GM06990 (cell line): ENCODE data around the gene DGKI.

ENCODE experiments used
- DNase-seq: peaks from one replicate; pipeline ENCODE4 v3.0.0-alpha.2; 2011; ENCODE audit not compliant: insufficient read length; ENCODE audit errors: extremely low read depth
- H3K27me3 ChIP-seq: replicated peaks from 2 replicates; pipeline ENCODE4 v1.6.0; 2011; ENCODE audit warnings: low read length; ENCODE audit not compliant: control insufficient read depth, insufficient read depth
- H3K36me3 ChIP-seq: 2 replicates; pipeline ENCODE4 v1.5.1; 2011; ENCODE audit warnings: low read length; ENCODE audit not compliant: control insufficient read depth, insufficient read depth
- H3K4me3 ChIP-seq: replicated peaks from 2 replicates; pipeline ENCODE4 v1.5.1; 2011; ENCODE audit warnings: low read depth, mild to moderate bottlenecking, control low read depth, low read length
- CTCF ChIP-seq: IDR thresholded peaks from 2 replicates; pipeline ENCODE4 v1.5.1; 2011; ENCODE audit warnings: low read length, control low read depth, mild to moderate bottlenecking, inconsistent platforms; ENCODE audit not compliant: insufficient read depth, poor library complexity, severe bottlenecking

DGKI gene

GRCh38 chr7:137439829-137440825 lies 406.6 kb downstream of the DGKI start:
- TF ChIP-seq CTCF: no peak
- Histone ChIP-seq H3K27me3 (no peaks in the 10 kb centered on the region), H3K4me3 (no peak overlapping the region), H3K36me3 (no peaks in the 10 kb centered on the region)
- no peak for DNase-seq

GRCh38 chr7:137434946-137435345 lies 411.8 kb downstream of the DGKI start:
- no peak overlapping the region for H3K4me3 ChIP-seq
- TF ChIP-seq CTCF: no peak
- no peak for DNase-seq
- H3K27me3 ChIP-seq: no peaks in the 10 kb centered on the region
- no peaks in the 10 kb centered on the region for H3K36me3 ChIP-seq

GRCh38 chr7:137434530-137434929 lies 412.2 kb downstream of the DGKI start:
- no peak for DNase-seq
- no peaks in the 10 kb centered on the region for H3K36me3 ChIP-seq
- no peak for TF ChIP-seq CTCF
- no peak overlapping the region for H3K4me3 ChIP-seq
- no peaks in the 10 kb centered on the region for H3K27me3 ChIP-seq

GRCh38 chr7:137423321-137423720 lies 423.5 kb downstream of the DGKI start:
- no peak for DNase-seq
- no peaks in the 10 kb centered on the region for H3K36me3 ChIP-seq
- no peak overlapping the region for H3K4me3 ChIP-seq

GRCh38 chr7:137421366-137421765 lies 425.4 kb downstream of the DGKI start:
- no peak for DNase-seq
- Histone ChIP-seq H3K27me3 (no peaks in the 10 kb centered on the region), H3K36me3 (no peaks in the 10 kb centered on the region), H3K4me3 (no peak overlapping the region)
- no peak for TF ChIP-seq CTCF

More at GRCh38 chr7:137423321-137423720, 423.5 kb downstream of the DGKI start:
- no peak for TF ChIP-seq CTCF
- H3K27me3 ChIP-seq: no peaks in the 10 kb centered on the region

- DNase-seq: no peak
- Histone ChIP-seq H3K27me3 (no peaks in the 10 kb centered on the region), H3K4me3 (no peak overlapping the region), H3K36me3 (no peaks in the 10 kb centered on the region)
- no peak for TF ChIP-seq CTCF
Measured at GRCh38 chr7:137418841-137419240, 427.9 kb downstream of the DGKI start.
